Activated CD8-positive, alpha-beta T cell treated with anti-CD3 and anti-CD28 coated beads for 36 hours (primary cell): ENCODE measurements around the gene ILF2. TPM values are rescaled to one million over a fixed set of nuclear protein-coding genes. Genes with fewer than 3 reads are reported as not detected.

Source experiments
- ATAC-seq: fragments of 200-7000 bp; cut with Tn5 transposase; one replicate; pipeline ENCODE4 v1.10.0; 2021; ENCODE audit warnings: mild to moderate bottlenecking, moderate library complexity
- CTCF ChIA-PET: fragments of 350-600 bp; sonication (Branson Sonifier 250); formaldehyde crosslinking; loops from one replicate; lab custom pipeline; 2021; ENCODE audit warnings: antibody characterized with exemption; lab: Charles Lee
- POLR2A ChIA-PET: fragments of 350-600 bp; sonication (Branson Sonifier 250); formaldehyde crosslinking; loops from one replicate; lab custom pipeline; 2021; ENCODE audit warnings: antibody characterized with exemption; lab: Charles Lee
- DNase-seq: peaks from one replicate; pipeline ENCODE4 v3.0.0-alpha.2; 2020
- H3K27ac Mint-ChIP-seq: one replicate; pipeline ENCODE4 v1.8.0; 2021; ENCODE audit warnings: mild to moderate bottlenecking, mixed read lengths
- H3K27me3 Mint-ChIP-seq: one replicate; pipeline ENCODE4 v1.8.0; 2021; ENCODE audit warnings: mixed read lengths
- H3K36me3 Mint-ChIP-seq: one replicate; pipeline ENCODE4 v1.8.0; 2021; ENCODE audit warnings: low read depth, mixed read lengths
- H3K4me1 Mint-ChIP-seq: one replicate; pipeline ENCODE4 v1.8.0; 2021; ENCODE audit warnings: low read depth, mixed read lengths
- H3K4me3 Mint-ChIP-seq: one replicate; pipeline ENCODE4 v1.8.0; 2021; ENCODE audit warnings: mild to moderate bottlenecking, moderate library complexity, mixed read lengths
- H3K9me3 Mint-ChIP-seq: one replicate; pipeline ENCODE4 v1.8.0; 2021; ENCODE audit warnings: mixed read lengths
- intact Hi-C: fragments of 100-400 bp; cut with micrococcal nuclease; formaldehyde crosslinking; loops from one replicate; pipeline ENCODE4 v1.10.0; 2022
- total RNA-seq, 2 experiments: library from RNA; stranded (reverse); gene quantifications; one replicate each; pipeline ENCODE4 v1.2.3, GENCODE V29; 2021
- TF ChIP-seq, protein P1 (sequence below): fragments of 200-600 bp; IDR thresholded peaks from one replicate; pipeline ENCODE4 v1.8.0; 2022; ENCODE audit warnings: antibody characterized with exemption, mild to moderate bottlenecking

The ILF2 gene
- total RNA-seq, 2 experiments from 2014 or later: 328 to 333 TPM

DNA sequence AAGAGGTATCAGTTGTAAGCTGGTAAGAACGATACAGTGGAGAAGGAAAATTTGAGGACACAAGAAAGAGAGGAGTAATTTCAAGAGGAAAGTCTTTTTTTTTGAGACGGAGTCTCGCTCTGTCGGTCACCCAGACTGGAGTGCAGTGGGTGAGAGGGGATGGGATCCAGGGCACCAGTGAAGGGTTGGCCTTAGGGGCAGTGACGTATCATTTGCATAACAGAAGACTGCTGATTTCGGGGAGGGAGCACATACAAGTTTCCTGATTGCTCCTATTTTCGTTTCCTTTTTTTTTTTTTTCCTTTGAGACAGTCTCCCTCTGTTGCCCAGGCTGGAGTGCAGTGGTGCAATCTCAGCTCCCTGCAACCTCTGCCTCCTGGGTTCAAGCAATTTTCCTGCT is 47.7 kb downstream of the ILF2 start:
- no peak overlapping the region for H3K4me3 Mint-ChIP-seq
- ChIA-PET POLR2A (interaction anchor here (1.7 kb wide), 1 partner anchor 11 kb away, joined by 5 read pairs; the partner anchor contains the start of gene CHTOP), CTCF (no interaction called here)
- peaks cover 2% of the 10 kb centered on the region for H3K4me1 Mint-ChIP-seq
- DNase-seq (no peak), ATAC-seq (no peak)
- H3K36me3 Mint-ChIP-seq: no peaks in the 10 kb centered on the region
- intact Hi-C loops: no loop called here
- TF ChIP-seq, protein P1, sequence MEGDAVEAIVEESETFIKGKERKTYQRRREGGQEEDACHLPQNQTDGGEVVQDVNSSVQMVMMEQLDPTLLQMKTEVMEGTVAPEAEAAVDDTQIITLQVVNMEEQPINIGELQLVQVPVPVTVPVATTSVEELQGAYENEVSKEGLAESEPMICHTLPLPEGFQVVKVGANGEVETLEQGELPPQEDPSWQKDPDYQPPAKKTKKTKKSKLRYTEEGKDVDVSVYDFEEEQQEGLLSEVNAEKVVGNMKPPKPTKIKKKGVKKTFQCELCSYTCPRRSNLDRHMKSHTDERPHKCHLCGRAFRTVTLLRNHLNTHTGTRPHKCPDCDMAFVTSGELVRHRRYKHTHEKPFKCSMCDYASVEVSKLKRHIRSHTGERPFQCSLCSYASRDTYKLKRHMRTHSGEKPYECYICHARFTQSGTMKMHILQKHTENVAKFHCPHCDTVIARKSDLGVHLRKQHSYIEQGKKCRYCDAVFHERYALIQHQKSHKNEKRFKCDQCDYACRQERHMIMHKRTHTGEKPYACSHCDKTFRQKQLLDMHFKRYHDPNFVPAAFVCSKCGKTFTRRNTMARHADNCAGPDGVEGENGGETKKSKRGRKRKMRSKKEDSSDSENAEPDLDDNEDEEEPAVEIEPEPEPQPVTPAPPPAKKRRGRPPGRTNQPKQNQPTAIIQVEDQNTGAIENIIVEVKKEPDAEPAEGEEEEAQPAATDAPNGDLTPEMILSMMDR: no peak
- no peaks in the 10 kb centered on the region for H3K9me3 Mint-ChIP-seq
- H3K27ac Mint-ChIP-seq: no peak overlapping the region
- H3K27me3 Mint-ChIP-seq: peaks cover 9% of the 10 kb centered on the region

DNA sequence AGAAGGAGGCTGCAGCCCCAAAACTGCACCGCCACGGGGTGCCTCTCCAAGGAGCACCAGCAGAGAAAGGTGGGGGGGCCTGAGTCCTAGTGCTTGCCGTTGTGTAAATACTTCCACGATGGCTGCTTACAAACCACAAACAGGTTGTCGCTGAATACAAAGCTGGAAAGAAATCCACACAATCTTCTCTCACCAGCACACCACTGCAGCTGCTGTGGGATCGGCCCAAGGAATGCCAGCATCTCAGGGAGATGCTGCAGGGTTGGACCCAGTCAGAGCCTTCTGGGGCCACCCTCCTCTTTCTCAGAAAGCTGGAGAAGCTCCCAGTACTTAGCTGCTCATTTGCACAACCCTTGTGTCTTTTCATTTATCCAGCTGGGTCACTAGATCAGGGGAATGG is 51.6 kb downstream of the ILF2 start:
- CTCF ChIA-PET: interaction anchor here (0.6 to 8.0 kb wide), 11 partner anchors 10 to 129 kb away, joined by 3 to 88 read pairs (median 10); partner anchors contain the start of genes S100A1 and S100A13
- POLR2A ChIA-PET: interaction anchor here (0.7 to 1.8 kb wide), 4 partner anchors 21 to 98 kb away, joined by 3 to 4 read pairs (median 4); partner anchors contain the start of gene S100A6

DNA sequence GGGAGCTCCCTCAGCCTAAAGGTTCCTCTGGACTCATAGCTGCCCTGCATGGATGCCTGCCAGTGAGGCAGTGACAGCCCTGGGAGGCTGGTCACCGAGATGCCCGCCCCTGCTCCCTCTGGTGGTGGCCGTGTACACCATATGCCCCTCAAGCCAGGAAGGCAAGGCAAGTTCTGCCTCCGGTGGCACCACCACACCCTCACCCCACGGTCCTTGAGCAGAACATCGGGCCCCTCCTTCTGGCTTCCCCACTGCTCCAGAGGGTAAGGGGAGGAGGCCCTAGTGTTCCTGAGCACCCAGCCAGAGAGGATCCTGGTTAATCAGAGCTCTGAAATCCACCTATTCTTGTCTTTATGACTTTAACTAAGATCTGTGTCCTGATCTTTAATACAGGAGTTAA is 53.1 kb downstream of the ILF2 start:
- ATAC-seq (peak; percentile 96), DNase-seq (peak; percentile 87)
- POLR2A ChIA-PET: interaction anchor here (1.3 to 1.8 kb wide), 3 partner anchors 9 to 82 kb away, joined by 3 to 4 read pairs (median 4); partner anchors contain the start of gene S100A6
- TF ChIP-seq, protein P1: peak; percentile 73
- H3K4me3 Mint-ChIP-seq: no peak overlapping the region
- H3K9me3 Mint-ChIP-seq: no peaks in the 10 kb centered on the region
- no peaks in the 10 kb centered on the region for H3K36me3 Mint-ChIP-seq
- intact Hi-C loops: loop anchor here (2.0 kb wide), 1 partner anchor 107 kb away; no protein-coding TSS in a partner anchor
- H3K4me1 Mint-ChIP-seq: peaks cover 5% of the 10 kb centered on the region
- CTCF ChIA-PET: interaction anchor here (0.7 to 8.0 kb wide), 22 partner anchors 11 to 129 kb away, joined by 3 to 88 read pairs (median 6); partner anchors contain the start of genes CHTOP, S100A1, S100A13 and S100A5
- H3K27me3 Mint-ChIP-seq: no peaks in the 10 kb centered on the region
- no peak overlapping the region for H3K27ac Mint-ChIP-seq

More for the DNA sequence above, 51.6 kb downstream of the ILF2 start:
- DNase-seq (no peak), ATAC-seq (no peak)
- no peaks in the 10 kb centered on the region for H3K9me3 Mint-ChIP-seq
- H3K36me3 Mint-ChIP-seq: no peaks in the 10 kb centered on the region
- H3K27ac Mint-ChIP-seq: no peak overlapping the region
- intact Hi-C loops: no loop called here
- peaks cover 5% of the 10 kb centered on the region for H3K4me1 Mint-ChIP-seq
- H3K4me3 Mint-ChIP-seq: no peak overlapping the region
- TF ChIP-seq, protein P1: no peak
- H3K27me3 Mint-ChIP-seq: no peaks in the 10 kb centered on the region

DNA sequence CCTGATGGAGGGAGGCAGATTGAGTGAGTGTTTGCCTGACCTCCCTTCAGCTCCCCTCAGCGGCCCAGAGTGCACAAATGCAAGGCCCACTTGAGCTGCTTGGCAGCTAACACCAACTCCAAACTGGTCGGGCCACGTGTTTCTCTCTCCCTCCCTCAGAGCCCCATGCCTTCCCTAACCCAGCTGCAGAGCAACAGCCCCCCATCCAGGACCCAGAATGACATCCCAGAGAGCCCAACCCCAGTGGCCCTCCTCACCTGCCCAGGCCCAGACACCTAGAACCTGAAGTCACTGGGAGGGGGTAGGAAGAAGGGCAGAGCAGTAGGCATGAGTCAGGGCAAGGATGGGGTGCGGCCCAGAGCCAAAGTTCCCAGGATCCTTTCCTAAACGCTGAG is 53.9 kb downstream of the ILF2 start:
- Mint-ChIP-seq H3K27ac (no peak overlapping the region), H3K36me3 (no peaks in the 10 kb centered on the region), H3K4me3 (no peak overlapping the region), H3K4me1 (peaks cover 5% of the 10 kb centered on the region), H3K9me3 (no peaks in the 10 kb centered on the region), H3K27me3 (no peaks in the 10 kb centered on the region)
- POLR2A ChIA-PET: interaction anchor here (0.6 kb wide), 1 partner anchor 15 kb away, joined by 3 read pairs; no protein-coding TSS in a partner anchor
- DNase-seq: no peak
- intact Hi-C loops: loop anchor here (2.0 kb wide), 1 partner anchor 106 kb away; no protein-coding TSS in a partner anchor
- TF ChIP-seq, protein P1: no peak
- CTCF ChIA-PET: interaction anchor here (0.7 to 8.0 kb wide), 17 partner anchors 12 to 115 kb away, joined by 3 to 88 read pairs (median 7); partner anchors contain the start of genes CHTOP, S100A1, S100A13 and S100A6
- ATAC-seq: no peak
